Activated naive CD4-positive, alpha-beta T cell treated with anti-CD3 and anti-CD28 coated beads, Interleukin-2, amount 50 U/mL, for 24 hours (primary cell): Measurements from ENCODE around the gene PHOSPHO2.

Source experiments
- H3K27ac Mint-ChIP-seq: one replicate; pipeline ENCODE4 v1.8.0; 2021; ENCODE audit warnings: mild to moderate bottlenecking, mixed read lengths
- H3K27me3 Mint-ChIP-seq: one replicate; pipeline ENCODE4 v1.8.0; 2021; ENCODE audit warnings: mixed read lengths
- H3K36me3 Mint-ChIP-seq: one replicate; pipeline ENCODE4 v1.8.0; 2021; ENCODE audit warnings: mixed read lengths
- H3K4me1 Mint-ChIP-seq: one replicate; pipeline ENCODE4 v1.8.0; 2021; ENCODE audit warnings: mixed read lengths
- H3K4me3 Mint-ChIP-seq: one replicate; pipeline ENCODE4 v1.8.0; 2021; ENCODE audit warnings: mild to moderate bottlenecking, mixed read lengths
- H3K9me3 Mint-ChIP-seq: one replicate; pipeline ENCODE4 v1.8.0; 2021; ENCODE audit warnings: mixed read lengths

PHOSPHO2 gene

GRCh38 chr2:169704160-169704708 is 10.0 kb downstream of the PHOSPHO2 start:
- peaks cover 9% of the 10 kb centered on the region for H3K36me3 Mint-ChIP-seq
- H3K4me3 Mint-ChIP-seq: no peak overlapping the region
- H3K27me3 Mint-ChIP-seq: no peaks in the 10 kb centered on the region
- H3K9me3 Mint-ChIP-seq: no peaks in the 10 kb centered on the region
- H3K4me1 Mint-ChIP-seq: no peaks in the 10 kb centered on the region
- H3K27ac Mint-ChIP-seq: no peak overlapping the region

GRCh38 chr2:169705927-169706326 is 11.7 kb downstream of the PHOSPHO2 start:
- Mint-ChIP-seq H3K27me3 (no peaks in the 10 kb centered on the region), H3K27ac (no peak overlapping the region), H3K9me3 (no peaks in the 10 kb centered on the region), H3K4me1 (no peaks in the 10 kb centered on the region), H3K4me3 (no peak overlapping the region), H3K36me3 (peaks cover 4% of the 10 kb centered on the region)

- no peaks in the 10 kb centered on the region for H3K4me1 Mint-ChIP-seq
- H3K27me3 Mint-ChIP-seq: no peaks in the 10 kb centered on the region
- H3K4me3 Mint-ChIP-seq: no peak overlapping the region
- H3K27ac Mint-ChIP-seq: no peak overlapping the region
- peaks cover 7% of the 10 kb centered on the region for H3K36me3 Mint-ChIP-seq
- H3K9me3 Mint-ChIP-seq: no peaks in the 10 kb centered on the region
Measured at GRCh38 chr2:169707626-169708025, 13.4 kb downstream of the PHOSPHO2 start.

GRCh38 chr2:169709331-169709730 is 15.1 kb downstream of the PHOSPHO2 start:
- Mint-ChIP-seq H3K27me3 (no peaks in the 10 kb centered on the region), H3K9me3 (no peaks in the 10 kb centered on the region), H3K36me3 (peaks cover 7% of the 10 kb centered on the region), H3K27ac (no peak overlapping the region), H3K4me3 (no peak overlapping the region), H3K4me1 (no peaks in the 10 kb centered on the region)

- Mint-ChIP-seq H3K27ac (no peak overlapping the region), H3K27me3 (no peaks in the 10 kb centered on the region), H3K4me3 (no peak overlapping the region), H3K36me3 (peaks cover 7% of the 10 kb centered on the region), H3K4me1 (no peaks in the 10 kb centered on the region), H3K9me3 (no peaks in the 10 kb centered on the region)
Measured at GRCh38 chr2:169709981-169710380, 15.7 kb downstream of the PHOSPHO2 start.

GRCh38 chr2:169711751-169712509 is 17.7 kb downstream of the PHOSPHO2 start:
- peaks cover 5% of the 10 kb centered on the region for H3K36me3 Mint-ChIP-seq
- no peaks in the 10 kb centered on the region for H3K9me3 Mint-ChIP-seq
- H3K4me3 Mint-ChIP-seq: no peak overlapping the region
- no peaks in the 10 kb centered on the region for H3K4me1 Mint-ChIP-seq
- H3K27ac Mint-ChIP-seq: no peak overlapping the region
- H3K27me3 Mint-ChIP-seq: no peaks in the 10 kb centered on the region

- peaks cover 5% of the 10 kb centered on the region for H3K36me3 Mint-ChIP-seq
- H3K4me1 Mint-ChIP-seq: no peaks in the 10 kb centered on the region
- H3K27me3 Mint-ChIP-seq: no peaks in the 10 kb centered on the region
- no peak overlapping the region for H3K4me3 Mint-ChIP-seq
- no peak overlapping the region for H3K27ac Mint-ChIP-seq
- H3K9me3 Mint-ChIP-seq: no peaks in the 10 kb centered on the region
Measured at GRCh38 chr2:169712791-169713227, 18.5 kb downstream of the PHOSPHO2 start.

- Mint-ChIP-seq H3K36me3 (peaks cover 5% of the 10 kb centered on the region), H3K9me3 (no peaks in the 10 kb centered on the region), H3K4me3 (no peak overlapping the region), H3K27ac (no peak overlapping the region), H3K27me3 (no peaks in the 10 kb centered on the region), H3K4me1 (no peaks in the 10 kb centered on the region)
Measured at GRCh38 chr2:169713331-169713730, 19.1 kb downstream of the PHOSPHO2 start.

GRCh38 chr2:169714699-169715098 is 20.4 kb downstream of the PHOSPHO2 start:
- no peaks in the 10 kb centered on the region for H3K4me1 Mint-ChIP-seq
- no peaks in the 10 kb centered on the region for H3K27me3 Mint-ChIP-seq
- H3K36me3 Mint-ChIP-seq: peaks cover 5% of the 10 kb centered on the region
- H3K4me3 Mint-ChIP-seq: no peak overlapping the region
- H3K27ac Mint-ChIP-seq: no peak overlapping the region
- no peaks in the 10 kb centered on the region for H3K9me3 Mint-ChIP-seq

GRCh38 chr2:169715379-169716237 is 21.3 kb downstream of the PHOSPHO2 start:
- H3K27ac Mint-ChIP-seq: no peak overlapping the region
- H3K9me3 Mint-ChIP-seq: no peaks in the 10 kb centered on the region
- no peaks in the 10 kb centered on the region for H3K4me1 Mint-ChIP-seq
- H3K4me3 Mint-ChIP-seq: no peak overlapping the region
- no peaks in the 10 kb centered on the region for H3K27me3 Mint-ChIP-seq
- H3K36me3 Mint-ChIP-seq: peaks cover 5% of the 10 kb centered on the region

GRCh38 chr2:169716238-169716886 is 22.1 kb downstream of the PHOSPHO2 start:
- Mint-ChIP-seq H3K27ac (no peak overlapping the region), H3K27me3 (no peaks in the 10 kb centered on the region), H3K4me3 (no peak overlapping the region), H3K36me3 (peaks cover 5% of the 10 kb centered on the region), H3K9me3 (no peaks in the 10 kb centered on the region), H3K4me1 (no peaks in the 10 kb centered on the region)

GRCh38 chr2:169716938-169717690 is 22.8 kb downstream of the PHOSPHO2 start:
- H3K4me3 Mint-ChIP-seq: no peak overlapping the region
- H3K4me1 Mint-ChIP-seq: no peaks in the 10 kb centered on the region
- no peaks in the 10 kb centered on the region for H3K36me3 Mint-ChIP-seq
- no peaks in the 10 kb centered on the region for H3K9me3 Mint-ChIP-seq
- no peak overlapping the region for H3K27ac Mint-ChIP-seq
- no peaks in the 10 kb centered on the region for H3K27me3 Mint-ChIP-seq

GRCh38 chr2:169717691-169718063 is 23.4 kb downstream of the PHOSPHO2 start:
- no peak overlapping the region for H3K4me3 Mint-ChIP-seq
- H3K36me3 Mint-ChIP-seq: no peaks in the 10 kb centered on the region
- H3K4me1 Mint-ChIP-seq: no peaks in the 10 kb centered on the region
- H3K9me3 Mint-ChIP-seq: no peaks in the 10 kb centered on the region
- no peaks in the 10 kb centered on the region for H3K27me3 Mint-ChIP-seq
- no peak overlapping the region for H3K27ac Mint-ChIP-seq

- no peak overlapping the region for H3K4me3 Mint-ChIP-seq
- H3K27me3 Mint-ChIP-seq: no peaks in the 10 kb centered on the region
- peaks cover 3% of the 10 kb centered on the region for H3K36me3 Mint-ChIP-seq
- H3K27ac Mint-ChIP-seq: no peak overlapping the region
- H3K4me1 Mint-ChIP-seq: no peaks in the 10 kb centered on the region
- H3K9me3 Mint-ChIP-seq: no peaks in the 10 kb centered on the region
Measured at GRCh38 chr2:169718930-169719504, 24.7 kb downstream of the PHOSPHO2 start.

GRCh38 chr2:169721016-169721415 is 26.7 kb downstream of the PHOSPHO2 start:
- Mint-ChIP-seq H3K27me3 (no peaks in the 10 kb centered on the region), H3K36me3 (peaks cover 3% of the 10 kb centered on the region), H3K4me1 (no peaks in the 10 kb centered on the region), H3K4me3 (no peak overlapping the region), H3K9me3 (no peaks in the 10 kb centered on the region), H3K27ac (no peak overlapping the region)
